OCI-LY3 (cell line): ENCODE measurements around the gene MERTK.

Experiments used
- H2AFZ ChIP-seq: fragments of 200-600, 300-600 bp; shearing (Covaris generic); 2 replicates; pipeline ENCODE4 v1.6.0; 2014; ENCODE audit warnings: antibody characterized with exemption, low read depth, low read length
- H3K27ac ChIP-seq: fragments of 200-600, 300-600 bp; sonication (generic); 2 replicates; pipeline ENCODE4 v1.5.1; 2014; ENCODE audit warnings: mild to moderate bottlenecking, low read length, moderate library complexity, mixed read lengths
- H3K27me3 ChIP-seq: fragments of 200-600, 300-600 bp; sonication (generic); 2 replicates; pipeline ENCODE4 v1.6.1; 2014; ENCODE audit warnings: low read depth, low read length, mixed read lengths
- H3K36me3 ChIP-seq: fragments of 200-600, 300-600 bp; sonication (generic); replicated peaks from 2 replicates; pipeline ENCODE3; 2014; ENCODE audit warnings: low read depth, low read length, mixed read lengths
- H3K4me1 ChIP-seq: fragments of 300-600, 200-600 bp; sonication (generic); 2 replicates; pipeline ENCODE4 v1.6.1; 2014; ENCODE audit warnings: low read length, mixed read lengths
- H3K4me2 ChIP-seq: fragments of 200-600, 300-600 bp; sonication (generic); 2 replicates; pipeline ENCODE4 v1.6.1; 2014; ENCODE audit warnings: low read length, mixed read lengths
- H3K4me3 ChIP-seq: fragments of 300-600, 200-600 bp; sonication (generic); 2 replicates; pipeline ENCODE4 v1.5.1; 2014; ENCODE audit warnings: antibody characterized with exemption, mild to moderate bottlenecking, low read length, moderate library complexity
- H3K79me2 ChIP-seq: fragments of 300-600, 200-600 bp; shearing (Covaris generic); 2 replicates; pipeline ENCODE4 v1.6.1; 2014; ENCODE audit warnings: mild to moderate bottlenecking, low read length, mixed read lengths
- H3K9ac ChIP-seq: fragments of 300-600, 200-600 bp; shearing (Covaris generic); 2 replicates; pipeline ENCODE4 v1.6.0; 2014; ENCODE audit warnings: mild to moderate bottlenecking, low read length, moderate library complexity
- H3K9me3 ChIP-seq: fragments of 200-600, 300-600 bp; shearing (Covaris generic); 2 replicates; pipeline ENCODE4 v1.6.1; 2014; ENCODE audit warnings: low read length, mixed read lengths; ENCODE audit not compliant: insufficient read depth
- H4K20me1 ChIP-seq: fragments of 200-600, 300-600 bp; sonication (generic); 2 replicates; pipeline ENCODE4 v1.6.1; 2016; ENCODE audit warnings: low read length, mixed read lengths; ENCODE audit not compliant: insufficient read depth
- EZH2phosphoT487 ChIP-seq: fragments of 200-600 bp; shearing (Covaris generic); IDR thresholded peaks from 2 replicates; pipeline ENCODE4 v1.6.1; 2018; ENCODE audit warnings: antibody characterized with exemption, mixed run types, low read depth
- TF ChIP-seq, protein P1 (sequence below): fragments of 200-600, 300-600 bp; sonication (generic); IDR thresholded peaks from 2 replicates; pipeline ENCODE4 v1.5.1; 2014; ENCODE audit warnings: antibody characterized with exemption, low read length, low read depth

MERTK gene

DNA sequence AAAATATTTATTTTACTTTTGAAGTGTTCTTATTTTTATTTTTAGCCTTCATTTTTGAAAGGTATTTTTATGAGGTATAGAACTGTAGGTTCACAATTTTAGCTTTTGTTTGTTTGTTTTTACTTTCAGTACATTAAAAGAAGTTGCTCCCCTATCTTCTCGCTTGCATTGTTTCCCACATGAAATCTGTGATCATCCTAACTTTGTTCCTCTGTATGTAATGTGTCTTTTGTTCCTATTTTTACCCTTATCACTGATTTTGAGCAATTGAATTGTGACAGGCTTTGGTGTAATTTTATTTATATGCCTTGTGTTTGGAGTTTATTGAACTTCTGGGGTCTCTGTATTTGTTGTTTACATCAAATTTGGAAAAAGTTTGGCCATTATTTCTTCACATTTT lies 78.8 kb downstream of the MERTK start:
- TF ChIP-seq, protein P1, sequence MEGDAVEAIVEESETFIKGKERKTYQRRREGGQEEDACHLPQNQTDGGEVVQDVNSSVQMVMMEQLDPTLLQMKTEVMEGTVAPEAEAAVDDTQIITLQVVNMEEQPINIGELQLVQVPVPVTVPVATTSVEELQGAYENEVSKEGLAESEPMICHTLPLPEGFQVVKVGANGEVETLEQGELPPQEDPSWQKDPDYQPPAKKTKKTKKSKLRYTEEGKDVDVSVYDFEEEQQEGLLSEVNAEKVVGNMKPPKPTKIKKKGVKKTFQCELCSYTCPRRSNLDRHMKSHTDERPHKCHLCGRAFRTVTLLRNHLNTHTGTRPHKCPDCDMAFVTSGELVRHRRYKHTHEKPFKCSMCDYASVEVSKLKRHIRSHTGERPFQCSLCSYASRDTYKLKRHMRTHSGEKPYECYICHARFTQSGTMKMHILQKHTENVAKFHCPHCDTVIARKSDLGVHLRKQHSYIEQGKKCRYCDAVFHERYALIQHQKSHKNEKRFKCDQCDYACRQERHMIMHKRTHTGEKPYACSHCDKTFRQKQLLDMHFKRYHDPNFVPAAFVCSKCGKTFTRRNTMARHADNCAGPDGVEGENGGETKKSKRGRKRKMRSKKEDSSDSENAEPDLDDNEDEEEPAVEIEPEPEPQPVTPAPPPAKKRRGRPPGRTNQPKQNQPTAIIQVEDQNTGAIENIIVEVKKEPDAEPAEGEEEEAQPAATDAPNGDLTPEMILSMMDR: no peak
- TF ChIP-seq EZH2phosphoT487: no peak
- Histone ChIP-seq H4K20me1 (no peaks in the 10 kb centered on the region), H2AFZ (no peak overlapping the region), H3K27ac (no peak overlapping the region), H3K27me3 (no peaks in the 10 kb centered on the region), H3K4me3 (no peak overlapping the region), H3K79me2 (no peaks in the 10 kb centered on the region), H3K9ac (no peak overlapping the region), H3K9me3 (0 out of 2 replicates have a peak, but pooled peaks cover 9% of the 10 kb centered on the region), H3K36me3 (no peaks in the 10 kb centered on the region), H3K4me2 (no peak overlapping the region), H3K4me1 (peaks cover 5% of the 10 kb centered on the region; the same call in 1 of the 2 replicates)

DNA sequence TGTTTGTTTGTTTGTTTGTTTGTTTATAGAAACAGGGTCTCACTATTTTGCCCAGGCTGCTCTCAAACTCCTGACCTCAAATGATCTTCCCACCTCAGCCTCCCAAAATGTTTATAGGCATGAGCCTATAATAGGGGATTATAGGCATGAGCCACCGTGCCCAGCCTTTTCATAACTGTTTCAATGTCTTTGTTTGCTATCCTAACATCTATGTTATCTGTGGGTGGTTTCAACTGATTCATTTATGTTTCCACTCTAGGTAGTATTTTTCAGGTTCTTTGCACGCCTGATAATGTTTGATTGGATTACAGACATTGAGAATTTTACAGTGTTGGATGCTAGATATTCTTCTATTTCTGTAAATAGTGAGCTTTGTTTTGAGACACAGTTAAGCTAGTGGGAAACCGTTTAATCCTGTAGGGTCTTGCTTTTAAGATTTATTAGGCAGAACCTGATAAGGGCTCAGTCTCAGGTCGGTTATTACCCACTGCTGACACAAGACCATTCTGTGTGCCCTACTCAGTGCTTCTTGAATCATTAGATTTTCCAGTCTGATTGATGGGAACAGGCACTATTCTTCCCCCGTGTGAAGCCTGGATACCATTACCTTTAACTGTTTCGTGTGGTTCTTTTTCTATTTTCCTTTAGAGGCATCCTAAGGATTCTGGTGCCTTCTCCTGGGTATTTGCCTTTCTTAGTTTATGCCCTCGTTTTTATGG lies 80.2 kb downstream of the MERTK start:
- no peaks in the 10 kb centered on the region for H3K27me3 ChIP-seq

DNA sequence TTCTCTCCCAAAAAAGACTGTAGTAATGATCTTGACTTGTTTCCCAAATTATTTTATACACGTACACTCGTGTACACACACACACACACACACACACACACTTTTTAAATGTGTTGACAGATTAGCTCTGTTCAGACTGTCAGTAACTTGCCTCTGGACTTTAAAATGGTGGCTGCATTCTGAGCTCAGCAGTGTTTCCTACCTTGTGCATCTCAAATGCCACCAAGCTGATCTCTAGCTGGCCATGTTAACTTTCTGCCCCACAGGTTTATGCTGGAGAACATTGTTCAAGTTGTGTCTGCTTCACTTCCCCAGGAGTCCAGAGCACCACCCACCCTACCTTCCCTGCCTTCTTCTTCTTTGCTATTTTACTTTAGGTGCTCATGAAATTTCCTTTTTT lies 83.3 kb downstream of the MERTK start:
- H2AFZ ChIP-seq: no peak overlapping the region
- no peak overlapping the region for H3K4me2 ChIP-seq
- no peaks in the 10 kb centered on the region for H3K79me2 ChIP-seq
- H3K27me3 ChIP-seq: no peaks in the 10 kb centered on the region
- no peaks in the 10 kb centered on the region for H3K4me1 ChIP-seq
- H3K9me3 ChIP-seq: 0 out of 2 replicates have a peak, but pooled peaks cover 9% of the 10 kb centered on the region
- no peak overlapping the region for H3K27ac ChIP-seq
- no peak overlapping the region for H3K9ac ChIP-seq
- TF ChIP-seq EZH2phosphoT487: no peak
- TF ChIP-seq, protein P1: no peak
- H3K36me3 ChIP-seq: no peaks in the 10 kb centered on the region
- no peak overlapping the region for H3K4me3 ChIP-seq
- no peaks in the 10 kb centered on the region for H4K20me1 ChIP-seq

More for the DNA sequence above, 80.2 kb downstream of the MERTK start:
- Histone ChIP-seq H3K36me3 (no peaks in the 10 kb centered on the region), H3K79me2 (no peaks in the 10 kb centered on the region), H2AFZ (no peak overlapping the region), H3K4me1 (no peaks in the 10 kb centered on the region), H3K9ac (no peak overlapping the region), H3K4me2 (no peak overlapping the region), H3K27ac (no peak overlapping the region), H4K20me1 (no peaks in the 10 kb centered on the region), H3K9me3 (0 out of 2 replicates have a peak, but pooled peaks cover 9% of the 10 kb centered on the region), H3K4me3 (no peak overlapping the region)
- TF ChIP-seq EZH2phosphoT487: no peak
- TF ChIP-seq, protein P1: no peak

DNA sequence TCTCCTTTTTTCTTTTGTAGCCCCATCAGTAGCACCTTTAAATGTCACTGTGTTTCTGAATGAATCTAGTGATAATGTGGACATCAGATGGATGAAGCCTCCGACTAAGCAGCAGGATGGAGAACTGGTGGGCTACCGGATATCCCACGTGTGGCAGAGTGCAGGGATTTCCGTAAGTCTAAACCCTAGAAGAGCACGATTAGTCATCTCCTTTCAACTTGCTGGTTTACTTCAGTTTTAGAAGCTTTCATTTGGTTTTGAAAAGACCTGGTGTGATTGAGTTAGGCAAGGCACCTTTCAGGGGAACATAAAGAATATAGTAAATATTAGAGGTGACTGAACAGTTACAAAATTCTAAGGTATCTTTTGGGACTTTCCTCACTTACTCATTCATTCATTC lies 84.4 kb downstream of the MERTK start:
- H3K36me3 ChIP-seq: no peaks in the 10 kb centered on the region
- H3K27ac ChIP-seq: no peak overlapping the region
- no peak overlapping the region for H3K9ac ChIP-seq
- no peaks in the 10 kb centered on the region for H3K79me2 ChIP-seq
- H3K9me3 ChIP-seq: 0 out of 2 replicates have a peak, but pooled peaks cover under 1% of the 10 kb centered on the region
- no peak overlapping the region for H2AFZ ChIP-seq
- H3K4me2 ChIP-seq: no peak overlapping the region
- H3K4me3 ChIP-seq: no peak overlapping the region
- TF ChIP-seq, protein P1: no peak
- no peak for TF ChIP-seq EZH2phosphoT487
- no peaks in the 10 kb centered on the region for H3K27me3 ChIP-seq
- H4K20me1 ChIP-seq: no peaks in the 10 kb centered on the region
- H3K4me1 ChIP-seq: no peaks in the 10 kb centered on the region
